Heart left ventricle (tissue), 16 donors: ENCODE data around the gene ANP32A. TPM values are rescaled to one million over a fixed set of nuclear protein-coding genes. Genes with fewer than 3 reads are reported as not detected.

Experiments
- ATAC-seq, 4 donors: fragments of 200-7000 bp; cut with Tn5 transposase; one replicate each; pipeline ENCODE4 v1.9.1; 2020 to 2022; ENCODE audit warnings: moderate library complexity in 4 of 4, mild to moderate bottlenecking in 3 of 4, moderate number of reproducible peaks in 1 of 4
- DNase-seq, 5 donors: peaks; one replicate each; pipeline ENCODE4 v3.0.0-alpha.2; 2020
- H3K27ac ChIP-seq, 12 donors: fragments of 200-600 bp; sonication (generic) in 4 of 12; one replicate each; pipeline versions ENCODE4 v1.5.0 to v1.8.0; 2016 to 2022; ENCODE audit warnings: mild to moderate bottlenecking in 2 of 12
- H3K27me3 ChIP-seq, 9 donors: fragments of 200-600 bp; sonication (generic) in 2 of 9; one replicate each; pipeline versions ENCODE4 v1.5.1 to v1.8.0; 2016 to 2022; ENCODE audit warnings: mild to moderate bottlenecking in 3 of 9
- H3K36me3 ChIP-seq, 9 donors: fragments of 200-600 bp; sonication (generic) in 2 of 9; one replicate each; pipeline versions ENCODE4 v1.5.0 to v1.8.0; 2018 to 2022; ENCODE audit warnings: mild to moderate bottlenecking in 2 of 9
- H3K4me1 ChIP-seq, 12 donors: fragments of 200-600 bp; sonication (generic) in 4 of 12; one replicate each; pipeline versions ENCODE4 v1.5.0 to v1.8.0; 2016 to 2022; ENCODE audit warnings: mild to moderate bottlenecking in 3 of 12
- H3K4me3 ChIP-seq, 12 donors: fragments of 200-600 bp; sonication (generic) in 4 of 12; one replicate each; pipeline versions ENCODE4 v1.5.0 to v1.8.0; 2017 to 2022; ENCODE audit warnings: mild to moderate bottlenecking in 9 of 12, moderate library complexity in 4 of 12
- H3K9me3 ChIP-seq, 12 donors: fragments of 200-600 bp; sonication (generic) in 4 of 12; one replicate each; pipeline versions ENCODE4 v1.5.0 to v1.8.0; 2016 to 2022; ENCODE audit warnings: mild to moderate bottlenecking in 1 of 12
- CTCF ChIP-seq, 12 donors: fragments of 200-600 bp; sonication (generic) in 4 of 12; IDR thresholded peaks; one replicate each; pipeline versions ENCODE4 v1.5.0 to v1.8.0; 2018 to 2022; ENCODE audit warnings: antibody characterized with exemption in 12 of 12, mild to moderate bottlenecking in 5 of 12
- POLR2A ChIP-seq, 2 donors: fragments of 450-650 bp; IDR thresholded peaks; one replicate each; pipeline ENCODE4 v1.6.1; 2017; ENCODE audit warnings: antibody characterized with exemption in 2 of 2, mild to moderate bottlenecking in 2 of 2, moderate library complexity in 2 of 2
- WGBS, 4 donors: extraction: QIAGEN DNeasy Blood & Tissue Kit in 2 of 4; methylation state at CpG; one replicate each; pipeline versions ENCODE4 v1.1.5 to v1.1.7; 2013 to 2018; 5-methylcytosine and 5-hydroxymethylcytosine counted together
- intact Hi-C, 10 donors: fragments of 100-400 bp; cut with DNase I; formaldehyde crosslinking; loops; one replicate each; pipeline versions ENCODE4 v1.11.1 to v1.14.2; 2022
- polyA plus RNA-seq, 2 donors: library from polyadenylated mRNA; stranded (reverse); fragments of 200-250 nt; gene quantifications; one replicate each; pipeline ENCODE4 v1.2.3, GENCODE V29; 2013
- total RNA-seq, 9 donors: library from RNA; depleted of rRNA in 2 of 9; stranded (reverse); fragments of >200 nt in 2 of 9; fragmentation: NEBNext Ultra II Directional in 3 of 9; extraction: Animal tissue kit (Norgen Biotek cat#: 25700) in 3 of 9; gene quantifications; one replicate each; pipeline versions ENCODE4 v1.1.0 to v1.2.4, GENCODE V29; 2016 to 2023
- donor health status: ischemic (EF 13 %, LVEDD 7.1; RV severe dilation, severe dysfunction).
- donor health status: healthy with polysubstance abuse.
- donor health status: DM: no; HTN: yes; CAD: no.
- donor health status: DM: no; HTN: no; CAD: no.
- donor health status: ischemic (EF 25% LVEDD 6.9; RV normal size, moderate dysfunction).
- donor health status: ischemic (EF 25% LVEDD 5.7; RV mildly dilated, moderate dysfunction).
- donor health status: healthy.
- donor health status: DM: yes; HTN: yes; CAD: no.
- donor health status: ischemic (EF 35%, LVEDD 5.7; RV mildly dilated, moderate dysfunction).
- donor health status: nonischemic (EF 11% LVEDD 7.7; RV severe dilation, severe dysfunction).
- donor health status: DM: yes; HTN: yes; CAD: no.
- donor health status: PGD.
- donor health status: ischemic (EF 29% LVEDD 5.4; RV normal size, mild dysfunction).
- donor health status: nonischemic (EF 23%, LVEDD 6.1; RV moderate dilation, normal function).

The ANP32A gene
- total and polyA plus RNA-seq, 11 donors = 55.7 to 202 (median 142) TPM

- WGBS, 4 donors = 94 to 96% (median 96%) methylated on average over 8 of the region's 8 CpGs
- no peak for ATAC-seq
- Histone ChIP-seq H3K27me3 (no peaks in the 10 kb centered on the region), H3K4me3 (no peak overlapping the region), H3K36me3 (peaks cover 0 to 8% (median 0%) of the 10 kb centered on the region in 9 donors), H3K4me1 (peaks cover 7 to 81% (median 63%) of the 10 kb centered on the region in 12 donors), H3K27ac (no peak overlapping the region), H3K9me3 (no peaks in the 10 kb centered on the region)
- DNase-seq = no peak
- intact Hi-C loops = no loop called here
- no peak for TF ChIP-seq POLR2A (IDR thresholded peaks at IDR 0.05)
- TF ChIP-seq CTCF (IDR thresholded peaks at IDR 0.05) = no peak
Observed at GRCh38 chr15:68802373-68802772, 18.3 kb downstream of the ANP32A start.

DNA sequence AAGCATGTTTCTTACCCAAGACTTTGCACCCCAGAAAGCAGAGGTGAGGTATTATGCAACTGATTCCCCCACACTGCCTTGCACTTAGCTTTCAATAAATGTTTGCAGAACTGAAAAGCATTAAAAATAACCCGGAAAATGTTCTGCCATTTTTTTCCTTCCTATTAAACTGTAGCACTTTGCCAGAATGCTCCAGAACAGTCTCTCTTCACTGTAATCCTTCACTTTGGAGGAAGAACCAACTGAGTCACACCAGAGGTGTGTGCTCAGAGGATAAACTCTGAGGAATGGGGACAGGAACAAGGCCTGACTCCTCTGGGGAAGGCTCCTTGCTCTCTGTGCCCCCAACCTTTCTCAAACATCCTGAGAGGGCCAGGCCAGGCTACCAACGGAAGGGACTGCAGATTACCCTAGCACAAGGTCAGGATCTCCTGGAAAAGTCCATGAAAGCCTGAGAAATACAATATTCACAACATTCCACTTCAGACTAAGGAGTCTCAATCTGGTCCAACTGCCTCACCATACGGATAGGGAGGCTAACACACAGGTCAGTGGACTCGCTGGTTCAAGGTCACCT lies 19.0 kb downstream of the ANP32A start:
- intact Hi-C loops = no loop called here
- WGBS, 4 donors = 48 to 55% (median 49%) methylated on average over 4 of the region's 4 CpGs
- DNase-seq (no peak), ATAC-seq (no peak)
- Histone ChIP-seq H3K9me3 (no peaks in the 10 kb centered on the region), H3K36me3 (peaks cover 0 to 8% (median 0%) of the 10 kb centered on the region in 9 donors), H3K4me3 (no peak overlapping the region), H3K4me1 (peaks cover 7 to 81% (median 63%) of the 10 kb centered on the region in 12 donors), H3K27ac (peak overlapping the region in 2 of 12 donors; percentile 2 to 15), H3K27me3 (no peaks in the 10 kb centered on the region)
- no peak for TF ChIP-seq POLR2A (IDR thresholded peaks at IDR 0.05)
- TF ChIP-seq CTCF (IDR thresholded peaks at IDR 0.05) = no peak

DNA sequence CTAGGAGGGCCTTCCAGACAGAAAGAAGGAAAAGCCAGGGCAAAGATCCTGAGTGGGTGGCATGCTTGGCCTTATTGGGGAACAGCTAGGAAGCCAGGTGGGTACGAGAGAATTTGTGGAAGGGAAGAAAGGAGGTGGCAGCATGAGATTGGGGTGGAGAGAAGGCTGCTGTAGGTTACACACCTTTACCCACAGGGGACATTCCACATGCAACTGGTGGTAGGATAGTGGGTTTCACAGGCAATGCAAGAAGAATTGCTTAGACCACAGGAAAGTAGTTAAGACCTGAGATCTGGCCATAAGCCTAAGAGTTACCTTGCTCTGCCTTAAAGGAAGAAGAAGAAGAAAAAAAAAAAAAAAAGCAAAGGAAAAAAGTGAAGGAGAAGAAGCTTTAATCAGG lies 19.8 kb downstream of the ANP32A start:
- no peaks in the 10 kb centered on the region for H3K9me3 ChIP-seq
- no peak overlapping the region for H3K4me3 ChIP-seq
- ATAC-seq (no peak), DNase-seq (no peak)
- H3K27ac ChIP-seq = no peak overlapping the region
- peaks cover 0 to 8% (median 0%) of the 10 kb centered on the region in 9 donors for H3K36me3 ChIP-seq
- no peaks in the 10 kb centered on the region for H3K27me3 ChIP-seq
- intact Hi-C loops = no loop called here
- TF ChIP-seq CTCF (IDR thresholded peaks at IDR 0.05) (no peak), POLR2A (IDR thresholded peaks at IDR 0.05) (no peak)
- 90 to 95% (median 93%) methylated on average over 1 of the region's 1 CpG for whole genome bisulfite sequencing, 4 donors
- peaks cover 9 to 84% (median 64%) of the 10 kb centered on the region in 12 donors for H3K4me1 ChIP-seq

GRCh38 chr15:68798346-68799094 lies 22.2 kb downstream of the ANP32A start:
- H3K4me3 ChIP-seq = no peak overlapping the region
- WGBS, 4 donors = 55 to 68% (median 60%) methylated on average over 9 of the region's 9 CpGs
- H3K27me3 ChIP-seq = no peaks in the 10 kb centered on the region
- intact Hi-C loops = loop anchor here in 1 of 10 donors (10.0 kb wide), 1 partner anchor 94 kb away; no protein-coding TSS in a partner anchor
- peak overlapping the region in 9 of 12 donors; percentile 1 to 85 (median 49) for H3K27ac ChIP-seq
- peaks cover 0 to 8% (median 0%) of the 10 kb centered on the region in 9 donors for H3K36me3 ChIP-seq
- H3K9me3 ChIP-seq = no peaks in the 10 kb centered on the region
- TF ChIP-seq POLR2A (IDR thresholded peaks at IDR 0.05) = no peak
- no peak for TF ChIP-seq CTCF (IDR thresholded peaks at IDR 0.05)
- ATAC-seq (no peak), DNase-seq (no peak)
- H3K4me1 ChIP-seq = peaks cover 24 to 96% (median 79%) of the 10 kb centered on the region in 12 donors
